Sigmoid colon (tissue), 4 donors: ENCODE results near the gene GSC2.

ENCODE experiments used
- CTCF ChIP-seq, 4 experiments: fragments of 450-650 bp in 3 of 4; fragments of 200-600 bp in 1 of 4; IDR thresholded peaks; one replicate each; pipeline ENCODE4 v1.5.1; 2016 to 2019; ENCODE audit warnings: antibody characterized with exemption in 4 of 4, mild to moderate bottlenecking in 3 of 4, moderate library complexity in 2 of 4
- EP300 ChIP-seq, 4 donors: sonication (generic); formaldehyde crosslinking; IDR thresholded peaks; one replicate each; pipeline ENCODE4 v1.6.1; 2017; ENCODE audit warnings: antibody characterized with exemption in 4 of 4
- POLR2A ChIP-seq, 2 donors: fragments of 450-650 bp; IDR thresholded peaks; one replicate each; pipeline ENCODE4 v1.6.1; 2016; ENCODE audit warnings: antibody characterized with exemption in 2 of 2, mild to moderate bottlenecking in 2 of 2, moderate library complexity in 2 of 2

GRCh38 chr22:19169947-19170318 is 19.8 kb upstream of the GSC2 start:
- TF ChIP-seq POLR2A (IDR thresholded peaks at IDR 0.05) (no peak), CTCF (IDR thresholded peaks at IDR 0.05) (no peak), EP300 (IDR thresholded peaks at IDR 0.05) (no peak)
